RCC 7860 (cell line): Measurements from ENCODE around the gene FERMT1.

Experiments
- DNase-seq: peaks from one replicate; pipeline ENCODE4 v3.0.0-alpha.2; 2015; ENCODE audit warnings: low spot score
- FAIRE-seq: peaks from 2 replicates; lab custom pipeline; 2012; peaks lifted over from hg19 to GRCh38; lab: Jason Lieb, UNC

The FERMT1 gene

DNA sequence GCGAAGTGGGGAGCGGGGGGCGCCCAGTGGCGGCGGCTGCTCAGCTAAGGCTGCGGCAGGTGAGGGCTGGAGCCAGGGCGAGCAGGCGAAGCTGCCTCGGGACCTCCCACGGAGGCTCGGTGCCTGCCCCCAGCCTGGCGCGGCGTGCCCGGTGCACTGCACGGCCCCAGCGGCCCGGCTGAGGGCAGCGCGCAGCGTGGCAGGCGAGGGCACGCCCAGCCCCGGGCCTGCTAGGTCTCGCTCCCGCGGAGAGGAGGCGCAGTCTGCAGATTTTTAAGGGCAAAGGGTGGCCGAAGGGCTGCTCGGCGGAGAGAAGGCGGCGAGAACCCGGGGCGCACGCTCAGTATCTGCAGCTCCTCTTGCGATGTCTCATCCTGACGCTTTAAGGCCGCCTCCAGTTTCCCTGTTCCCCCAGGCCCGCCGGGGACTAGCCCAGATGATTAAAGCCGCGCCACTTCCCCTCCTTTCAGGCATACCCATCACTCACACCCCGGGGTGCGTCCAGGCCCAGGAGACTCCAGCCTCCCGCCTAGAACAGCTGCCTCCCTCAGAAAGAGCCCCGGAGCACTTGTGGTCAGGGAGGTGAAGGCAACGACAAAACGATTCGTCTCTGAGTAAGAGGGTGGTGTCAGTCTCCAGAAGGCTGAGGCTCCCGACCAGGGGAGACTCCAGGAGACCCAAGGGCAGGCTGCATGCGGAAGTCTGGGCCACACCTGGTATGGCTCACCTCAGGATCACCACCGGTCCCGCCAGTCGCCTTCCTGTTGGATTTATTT, at the start of gene FERMT1:
Gene FERMT1, minus strand, starts transcription at position 158 of the 776 bp plus-strand sequence. CDS start 3,476 bp downstream, outside the sequence.
- FAIRE-seq, result no peak
- peak; percentile 16 for DNase-seq

DNA sequence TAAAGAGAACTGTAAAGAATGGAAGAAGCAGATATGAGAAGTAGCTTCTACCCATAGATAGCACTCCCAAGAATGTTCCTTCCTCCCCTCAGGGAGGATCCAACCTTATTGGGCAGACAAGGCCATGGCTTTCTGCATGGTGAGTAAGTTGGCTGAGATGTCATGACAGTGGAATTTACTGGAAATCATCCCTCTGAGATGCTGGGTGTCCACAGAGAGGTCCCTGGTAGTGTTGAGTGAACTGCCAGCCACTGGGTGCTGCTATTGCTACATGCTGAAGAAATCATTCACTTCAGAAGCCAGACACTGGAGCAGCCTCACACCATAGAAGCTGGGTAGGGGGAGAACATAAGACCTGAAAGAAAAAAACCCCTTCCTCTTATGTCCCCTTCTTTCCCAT, 46.4 kb upstream of the FERMT1 start:
- no peak for DNase-seq
- no peak for FAIRE-seq

DNA sequence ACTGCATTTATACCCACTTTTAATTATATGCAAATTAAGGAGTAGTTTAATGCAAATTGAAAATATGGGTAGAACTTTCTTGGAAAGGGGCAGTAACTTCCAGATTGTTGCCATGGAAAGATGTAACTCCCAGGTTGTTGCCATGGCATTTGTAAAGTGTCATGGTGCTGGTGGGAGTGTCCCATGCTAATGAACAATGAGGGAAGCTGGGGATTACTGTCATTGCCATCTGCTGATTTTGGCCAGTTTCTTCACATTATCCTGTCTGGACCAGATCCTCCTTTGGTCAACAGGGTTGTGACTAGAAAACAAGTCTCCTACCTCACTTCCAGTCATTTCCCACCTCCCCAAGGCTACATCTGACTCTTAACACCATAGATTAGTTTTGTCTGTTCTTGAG, 45.4 kb upstream of the FERMT1 start:
- DNase-seq (no peak), FAIRE-seq (no peak)

DNA sequence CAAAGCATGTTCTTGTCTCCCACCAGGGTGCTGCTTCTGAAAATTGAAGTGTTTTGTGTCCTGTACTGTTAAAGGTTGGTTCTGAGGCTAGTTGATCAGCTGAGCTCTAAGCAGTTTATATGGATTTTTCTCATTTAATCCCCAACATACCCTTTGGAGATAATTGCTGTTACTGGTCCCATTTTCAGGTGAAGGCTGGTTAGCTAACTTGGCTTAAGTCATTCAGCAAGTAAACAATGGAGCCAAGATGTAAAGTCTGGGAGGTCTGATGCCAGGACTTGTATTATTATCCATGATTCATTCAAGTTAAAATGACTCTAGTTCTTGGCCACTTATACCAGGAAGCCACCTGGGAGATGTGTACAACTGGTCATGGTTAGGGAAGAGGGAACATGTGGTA, 42.5 kb upstream of the FERMT1 start:
- FAIRE-seq (no peak), DNase-seq (no peak)

DNA sequence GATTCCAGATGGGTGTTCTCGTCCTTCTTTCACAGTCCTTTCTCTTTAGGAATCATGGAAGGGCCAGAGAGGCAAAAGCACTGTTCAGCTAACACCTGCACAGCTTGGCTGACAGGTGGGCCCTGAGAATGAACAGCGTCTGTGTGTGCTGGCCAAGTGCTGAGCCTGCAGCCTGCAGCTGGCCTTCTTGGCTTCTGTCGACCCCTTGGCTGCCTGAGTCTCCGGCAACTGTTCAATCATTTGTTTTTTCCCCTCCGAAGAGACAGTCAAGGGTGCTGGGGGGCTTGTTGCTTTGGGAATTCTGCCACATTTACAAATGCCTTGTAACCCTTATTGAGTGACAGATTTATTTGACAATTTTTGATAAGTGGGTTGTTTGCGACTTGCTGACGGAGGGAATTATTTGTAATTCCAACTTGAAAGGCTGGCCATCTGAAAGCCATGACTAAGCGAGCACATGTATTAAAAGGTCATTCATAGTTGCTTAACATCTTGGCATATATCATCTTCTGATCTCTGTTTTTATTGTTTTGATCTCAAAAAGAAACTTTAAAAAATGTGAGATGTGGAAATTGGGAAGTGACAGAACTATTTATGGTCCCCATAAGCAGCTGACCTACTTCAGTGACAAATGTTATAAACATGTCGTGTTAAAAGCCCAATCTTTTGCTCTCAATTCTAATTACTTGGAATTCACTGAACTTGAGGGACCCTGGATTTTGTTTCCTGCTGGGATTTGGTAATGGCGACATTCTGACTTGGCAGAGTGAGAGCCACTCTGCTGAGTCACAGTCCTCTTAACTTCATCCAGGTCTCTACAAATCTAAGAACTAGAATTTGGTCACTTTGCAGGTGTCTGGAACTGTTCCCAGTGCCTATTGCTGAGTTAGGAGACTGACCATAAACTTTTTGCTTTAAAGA, 41.9 kb upstream of the FERMT1 start:
- DNase-seq (no peak), FAIRE-seq (no peak)

DNA sequence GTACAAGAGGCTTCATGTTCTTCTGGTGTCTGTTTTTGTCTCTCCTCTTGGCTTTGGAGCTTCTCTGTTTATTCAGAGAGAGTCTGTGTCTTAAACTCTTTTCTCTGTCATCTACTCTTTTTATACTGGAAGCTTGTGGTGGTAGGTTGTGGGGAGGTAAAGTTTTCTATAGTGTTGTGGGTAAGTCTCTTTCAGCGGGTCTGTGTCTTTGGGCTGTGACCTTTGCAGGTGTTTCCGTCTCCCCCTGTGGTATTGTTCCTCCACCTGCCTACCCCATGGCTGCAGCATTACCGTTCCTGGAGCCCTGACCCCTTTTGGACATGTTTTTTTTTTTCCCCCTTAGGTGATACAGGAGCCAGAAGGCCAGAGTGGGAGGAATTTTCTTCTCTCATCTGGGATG, 37.9 kb upstream of the FERMT1 start:
- FAIRE-seq, result no peak

GRCh38 chr20:6157345-6157744, 34.5 kb upstream of the FERMT1 start:
- peak; percentile 4 for DNase-seq
- no peak for FAIRE-seq

More for the DNA sequence above, 37.9 kb upstream of the FERMT1 start:
- DNase-seq, result no peak

- FAIRE-seq, result no peak
Measured at GRCh38 chr20:6152777-6153176, 29.9 kb upstream of the FERMT1 start.

GRCh38 chr20:6148073-6148472, 25.2 kb upstream of the FERMT1 start:
- DNase-seq (no peak), FAIRE-seq (no peak)

More at GRCh38 chr20:6152777-6153176, 29.9 kb upstream of the FERMT1 start:
- no peak for DNase-seq

DNA sequence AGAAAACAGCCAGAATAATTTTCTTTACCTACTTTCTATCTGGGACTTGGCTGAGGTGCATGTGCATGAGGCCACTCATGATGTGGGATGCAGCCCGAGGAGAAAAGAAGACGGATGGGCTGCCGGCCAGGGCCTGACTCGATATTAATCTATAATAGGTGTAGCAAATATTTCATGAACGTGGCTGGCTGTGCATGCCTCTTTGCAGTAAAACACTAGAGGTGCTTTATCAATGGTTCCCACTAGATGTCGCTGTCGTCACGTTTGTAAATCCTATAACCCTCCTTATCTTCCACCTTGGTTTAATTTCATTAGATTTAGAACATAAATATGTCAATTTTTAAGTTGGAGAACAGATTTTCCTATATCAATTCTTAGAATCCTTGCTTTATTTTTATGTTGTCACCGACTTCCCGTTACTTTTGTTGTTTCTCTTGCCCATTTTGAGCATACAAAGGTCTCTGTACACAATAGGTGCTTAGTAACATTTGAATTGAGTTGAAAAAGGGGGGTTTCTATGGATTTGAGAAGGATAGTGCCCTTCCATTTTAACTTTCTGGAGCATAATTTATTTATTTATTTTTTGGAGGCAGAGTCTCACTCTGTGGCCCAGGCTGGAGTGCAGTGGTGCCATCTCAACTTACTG, 19.6 kb upstream of the FERMT1 start:
- FAIRE-seq, result peak; percentile 65
- peak; percentile 40 for DNase-seq

GRCh38 chr20:6140947-6141346, 18.1 kb upstream of the FERMT1 start:
- FAIRE-seq, result no peak
- DNase-seq, result no peak

GRCh38 chr20:6135347-6135746, 12.5 kb upstream of the FERMT1 start:
- no peak for DNase-seq
- FAIRE-seq, result no peak

- FAIRE-seq, result no peak
- DNase-seq, result no peak
Measured at GRCh38 chr20:6134592-6134991, 11.8 kb upstream of the FERMT1 start.

GRCh38 chr20:6130045-6130444, 7.2 kb upstream of the FERMT1 start:
- FAIRE-seq (no peak), DNase-seq (no peak)

DNA sequence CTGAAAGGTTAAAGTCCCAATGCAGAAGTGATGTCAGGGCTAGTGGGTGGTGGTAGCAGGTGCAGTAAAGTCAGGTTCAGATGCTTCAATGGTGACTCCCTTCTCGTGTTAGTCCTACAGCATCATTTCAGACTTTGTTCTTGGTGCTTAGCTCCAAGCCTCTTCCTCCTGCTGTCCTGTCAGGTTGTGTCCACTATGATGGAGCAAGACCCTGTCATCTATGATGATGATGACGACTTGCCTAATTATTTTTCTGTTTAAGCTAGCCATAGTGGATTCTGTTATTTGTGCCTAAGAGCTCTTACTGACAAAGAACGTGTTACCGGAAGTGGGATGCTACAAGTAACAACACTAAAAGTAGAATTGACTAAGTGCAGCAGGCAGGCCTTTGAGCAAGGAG, 5.0 kb upstream of the FERMT1 start:
- FAIRE-seq (no peak), DNase-seq (no peak)

- no peak for FAIRE-seq
Measured at GRCh38 chr20:6126846-6127245, 4.0 kb upstream of the FERMT1 start.

DNA sequence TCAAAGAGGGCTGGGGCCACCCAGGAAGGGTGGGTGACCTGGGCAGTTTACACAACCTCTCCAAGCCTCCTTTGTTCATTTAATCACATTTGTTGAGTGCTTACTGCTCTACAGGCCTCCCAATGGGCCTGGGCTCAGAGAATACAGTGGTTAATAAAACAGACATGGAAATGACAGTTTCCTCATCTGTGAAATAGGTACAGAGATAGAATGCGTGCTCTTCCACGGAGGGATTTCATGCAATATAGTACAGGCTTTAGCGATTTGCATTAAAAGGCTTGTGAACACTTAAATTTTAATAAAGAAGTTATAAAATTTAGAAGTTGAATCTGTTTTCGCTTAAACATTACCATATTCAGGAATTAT, 802 bp upstream of the FERMT1 start:
- DNase-seq, result no peak
- no peak for FAIRE-seq

More at GRCh38 chr20:6126846-6127245, 4.0 kb upstream of the FERMT1 start:
- DNase-seq, result no peak

GRCh38 chr20:6122111-6122872, 538 bp downstream of the FERMT1 start:
- DNase-seq (no peak), FAIRE-seq (no peak)

GRCh38 chr20:6121504-6121903, 1.3 kb downstream of the FERMT1 start:
- no peak for FAIRE-seq
- DNase-seq, result no peak

DNA sequence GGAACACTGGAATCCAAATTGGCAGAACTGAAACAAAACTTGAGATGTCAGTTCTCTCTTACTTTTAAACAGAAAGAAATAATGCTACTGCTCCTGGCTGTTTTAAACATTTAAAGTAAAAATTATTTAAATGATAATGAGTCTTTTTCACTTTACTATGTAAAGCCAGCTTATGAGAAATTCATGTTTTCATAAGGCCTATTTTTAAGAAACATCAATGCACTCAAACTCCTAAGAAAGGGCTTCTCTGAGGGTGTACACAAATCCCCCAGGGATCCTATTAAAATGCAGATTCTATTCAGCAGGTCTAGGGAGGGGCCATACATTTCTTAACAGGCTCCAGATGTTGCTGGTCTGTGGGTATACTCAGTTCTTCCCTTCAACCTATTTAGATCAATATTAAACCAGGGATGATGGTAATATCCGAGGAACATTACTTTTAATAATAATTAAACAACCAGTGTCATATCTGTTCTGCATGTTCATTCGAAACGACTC, 2.3 kb downstream of the FERMT1 start:
- no peak for FAIRE-seq

More for the DNA sequence above, 2.3 kb downstream of the FERMT1 start:
- DNase-seq, result no peak
